Peyer's patch (tissue), 4 donors: ENCODE data around the gene MARF1.

Source experiments
- POLR2A ChIP-seq, 2 donors: fragments of 450-650 bp; IDR thresholded peaks; one replicate each; pipeline ENCODE4 v1.5.1; 2017; ENCODE audit warnings: antibody characterized with exemption in 2 of 2, mild to moderate bottlenecking in 2 of 2, moderate library complexity in 2 of 2
- TF ChIP-seq, protein P1 (sequence below), 6 experiments: fragments of 450-650 bp in 4 of 6; fragments of 200-600 bp in 2 of 6; sonication (generic) in 1 of 6; IDR thresholded peaks; one replicate each; pipeline ENCODE4 v1.5.1; 2017 to 2019; ENCODE audit warnings: antibody characterized with exemption in 6 of 6, mild to moderate bottlenecking in 3 of 6, moderate library complexity in 1 of 6

DNA sequence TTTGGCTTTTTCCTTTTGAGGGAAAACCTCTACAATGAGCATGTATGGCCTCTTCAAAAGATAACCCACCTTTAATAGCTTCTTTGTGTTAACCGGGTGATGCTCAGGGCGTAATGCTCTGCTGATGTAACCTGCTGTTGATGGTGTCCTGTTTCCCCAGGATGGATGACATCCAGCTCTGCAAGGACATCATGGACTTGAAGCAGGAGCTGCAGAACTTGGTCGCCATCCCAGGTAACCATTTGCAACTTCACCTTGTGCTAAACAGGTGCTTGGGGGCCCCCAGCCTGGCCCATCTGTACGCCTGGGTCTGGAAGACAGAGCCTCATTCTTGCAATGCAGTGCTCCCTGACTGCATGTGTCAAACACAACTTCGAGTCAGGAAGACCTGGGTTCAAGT is 75.1 kb downstream of the MARF1 start:
- TF ChIP-seq, protein P1, sequence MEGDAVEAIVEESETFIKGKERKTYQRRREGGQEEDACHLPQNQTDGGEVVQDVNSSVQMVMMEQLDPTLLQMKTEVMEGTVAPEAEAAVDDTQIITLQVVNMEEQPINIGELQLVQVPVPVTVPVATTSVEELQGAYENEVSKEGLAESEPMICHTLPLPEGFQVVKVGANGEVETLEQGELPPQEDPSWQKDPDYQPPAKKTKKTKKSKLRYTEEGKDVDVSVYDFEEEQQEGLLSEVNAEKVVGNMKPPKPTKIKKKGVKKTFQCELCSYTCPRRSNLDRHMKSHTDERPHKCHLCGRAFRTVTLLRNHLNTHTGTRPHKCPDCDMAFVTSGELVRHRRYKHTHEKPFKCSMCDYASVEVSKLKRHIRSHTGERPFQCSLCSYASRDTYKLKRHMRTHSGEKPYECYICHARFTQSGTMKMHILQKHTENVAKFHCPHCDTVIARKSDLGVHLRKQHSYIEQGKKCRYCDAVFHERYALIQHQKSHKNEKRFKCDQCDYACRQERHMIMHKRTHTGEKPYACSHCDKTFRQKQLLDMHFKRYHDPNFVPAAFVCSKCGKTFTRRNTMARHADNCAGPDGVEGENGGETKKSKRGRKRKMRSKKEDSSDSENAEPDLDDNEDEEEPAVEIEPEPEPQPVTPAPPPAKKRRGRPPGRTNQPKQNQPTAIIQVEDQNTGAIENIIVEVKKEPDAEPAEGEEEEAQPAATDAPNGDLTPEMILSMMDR (IDR thresholded peaks at IDR 0.05) = no peak
- TF ChIP-seq POLR2A (IDR thresholded peaks at IDR 0.05) = no peak
